ACHN (cell line): ENCODE data around the gene FOLR1.
"Not testable (repeated sequence)": the region's sequence is repeated elsewhere in the genome, so short reads cannot be mapped to it uniquely, and the experiment has no call there.

ENCODE experiments used
- DNase-seq: peaks from one replicate; pipeline ENCODE4 v3.0.0-alpha.2; 2015
- in situ Hi-C: cut with HindIII; loops from 2 replicates; pipeline ENCODE4 v1.10.0; 2017; ENCODE audit warnings: low sequenced_read_pairs, low pct_ligation_motif_present, low pct_unique_long_range_greater_than_20kb

Gene FOLR1

DNA sequence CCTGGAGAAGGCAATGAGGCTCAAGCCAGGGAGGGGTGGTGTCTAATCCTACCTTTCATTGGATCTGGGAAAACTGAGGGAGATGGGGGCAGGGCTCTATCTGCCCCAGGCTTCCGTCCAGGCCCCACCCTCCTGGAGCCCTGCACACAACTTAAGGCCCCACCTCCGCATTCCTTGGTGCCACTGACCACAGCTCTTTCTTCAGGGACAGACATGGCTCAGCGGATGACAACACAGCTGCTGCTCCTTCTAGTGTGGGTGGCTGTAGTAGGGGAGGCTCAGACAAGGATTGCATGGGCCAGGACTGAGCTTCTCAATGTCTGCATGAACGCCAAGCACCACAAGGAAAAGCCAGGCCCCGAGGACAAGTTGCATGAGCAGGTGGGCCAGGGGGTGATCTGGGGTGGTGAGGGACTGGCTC, at the start of gene FOLR1:
Gene FOLR1 (plus strand): TSS at position 180 of the 421 bp plus-strand sequence. CDS start 34 bp downstream, at position 214.
- in situ Hi-C loops, result no loop called here
- no peak for DNase-seq

DNA sequence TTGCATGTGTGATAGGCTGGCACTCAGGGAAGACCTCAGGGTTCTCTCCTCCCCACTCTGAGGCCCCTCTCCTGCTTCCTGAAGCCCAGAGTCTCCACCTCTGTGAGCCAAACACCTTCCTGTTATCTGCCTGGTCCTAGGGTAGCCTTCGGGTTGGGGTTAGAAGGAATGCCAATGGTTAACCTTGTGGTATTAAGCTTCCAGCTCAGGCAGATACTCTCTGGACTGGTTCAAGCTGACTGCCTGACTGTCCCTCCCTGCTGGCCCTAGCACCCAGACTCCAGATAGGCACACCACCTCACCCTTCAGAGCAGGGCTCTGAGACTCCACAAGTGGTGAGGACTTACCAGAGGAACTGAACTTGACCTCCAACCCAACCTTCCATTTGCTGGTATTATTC, 49.4 kb upstream of the FOLR1 start:
- DNase-seq, result peak; percentile 48
- in situ Hi-C loops, result not testable (repeated sequence)

DNA sequence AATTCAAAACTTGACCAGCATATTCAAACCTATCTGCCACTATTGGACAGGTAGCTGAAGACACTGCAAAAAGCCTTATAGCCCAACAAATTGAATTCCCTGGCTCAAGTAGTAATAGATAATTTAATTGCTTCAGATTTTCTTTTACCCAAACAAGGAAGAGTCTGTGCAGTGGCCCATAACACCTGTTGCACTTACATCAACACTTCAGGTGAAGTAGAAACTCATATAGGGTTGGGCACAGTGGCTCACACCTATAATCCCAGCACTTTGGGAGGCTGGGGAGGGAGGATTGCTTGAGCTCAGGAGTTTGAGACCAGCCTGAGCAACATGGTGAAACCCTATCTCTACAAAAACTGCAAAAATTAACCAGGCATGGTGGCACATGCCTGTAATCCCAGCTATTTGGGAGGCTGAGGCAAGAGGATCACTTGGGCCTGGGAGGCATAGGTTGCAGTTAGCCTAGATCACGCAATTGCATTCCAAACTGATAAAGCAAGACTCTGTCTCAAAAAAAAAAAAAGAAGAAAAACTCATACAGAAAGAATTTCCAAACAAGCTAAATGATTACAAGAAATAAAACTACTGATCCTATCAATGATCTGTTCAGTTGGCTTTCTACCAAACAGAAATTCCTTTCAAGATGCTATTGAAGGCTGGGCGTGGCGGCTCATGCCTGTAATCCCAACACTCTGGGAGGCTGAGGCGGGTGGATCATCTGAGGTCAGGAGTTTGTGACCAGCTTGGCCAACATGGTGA, 47.0 kb upstream of the FOLR1 start:
- DNase-seq, result peak; percentile 95
- in situ Hi-C loops, result no loop called here

DNA sequence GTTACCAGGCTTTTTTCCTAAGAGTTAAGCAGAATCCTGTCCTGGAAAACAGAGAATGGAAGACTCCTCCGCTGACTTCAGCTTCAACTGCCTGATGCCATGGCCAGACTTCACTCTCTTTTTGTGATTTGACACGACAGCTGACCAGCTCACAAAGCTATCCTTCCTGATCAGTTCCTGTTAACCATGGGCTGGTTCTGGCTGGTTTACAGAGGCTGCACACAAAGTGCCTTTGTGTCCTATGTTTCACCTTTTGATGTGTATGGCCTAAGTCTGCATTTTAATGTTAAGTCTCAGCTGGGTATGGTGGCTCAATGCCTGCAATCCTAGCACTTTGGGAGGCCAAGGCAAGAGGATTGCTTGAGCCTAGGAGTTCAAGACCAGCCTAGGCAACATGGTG, 45.3 kb upstream of the FOLR1 start:
- in situ Hi-C loops, result no loop called here
- no peak for DNase-seq

GRCh38 chr11:72150882-72151281, 41.1 kb upstream of the FOLR1 start:
- in situ Hi-C loops, result no loop called here
- no peak for DNase-seq

DNA sequence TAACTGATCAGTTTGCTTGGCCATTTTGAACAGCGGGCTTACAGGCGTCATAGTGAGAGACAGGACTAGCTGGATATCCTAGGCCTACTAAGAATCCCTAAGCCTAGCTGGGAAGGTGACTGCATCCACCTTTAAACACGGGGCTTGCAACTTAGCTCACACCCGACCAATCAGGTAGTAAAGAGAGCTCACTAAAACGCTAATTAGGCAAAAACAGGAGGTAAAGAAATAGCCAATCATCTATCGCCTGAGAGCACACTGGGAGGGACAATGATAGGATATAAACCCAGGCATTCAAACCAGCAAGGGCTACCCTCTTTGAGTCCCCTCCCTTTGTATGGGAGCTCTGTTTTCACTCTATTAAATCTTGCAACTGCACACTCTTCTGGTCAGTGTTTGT, 38.1 kb upstream of the FOLR1 start:
- in situ Hi-C loops, DNase-seq: not testable (repeated sequence)

GRCh38 chr11:72154816-72155215, 37.1 kb upstream of the FOLR1 start:
- in situ Hi-C loops, result no loop called here

DNA sequence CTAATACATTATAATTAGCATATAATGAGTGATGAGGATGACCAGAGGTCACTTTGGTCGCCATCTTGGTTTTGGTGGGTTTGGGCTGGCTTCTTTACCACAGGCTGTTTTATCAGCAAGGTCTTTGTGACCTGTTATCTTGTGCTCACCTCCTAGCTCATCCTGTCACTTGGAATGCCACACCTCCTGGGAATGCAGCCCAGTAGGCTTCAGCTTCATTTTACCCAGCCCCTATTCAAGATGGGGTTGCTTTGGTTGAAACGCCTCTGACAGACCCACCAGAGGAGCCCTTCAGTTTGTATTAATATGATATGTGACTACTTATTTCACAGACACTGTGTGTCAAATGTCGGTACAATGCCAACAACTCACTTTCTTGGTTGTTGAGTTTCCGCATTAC, 36.2 kb upstream of the FOLR1 start:
- no peak for DNase-seq
- in situ Hi-C loops, result no loop called here

More at GRCh38 chr11:72154816-72155215, 37.1 kb upstream of the FOLR1 start:
- no peak for DNase-seq

DNA sequence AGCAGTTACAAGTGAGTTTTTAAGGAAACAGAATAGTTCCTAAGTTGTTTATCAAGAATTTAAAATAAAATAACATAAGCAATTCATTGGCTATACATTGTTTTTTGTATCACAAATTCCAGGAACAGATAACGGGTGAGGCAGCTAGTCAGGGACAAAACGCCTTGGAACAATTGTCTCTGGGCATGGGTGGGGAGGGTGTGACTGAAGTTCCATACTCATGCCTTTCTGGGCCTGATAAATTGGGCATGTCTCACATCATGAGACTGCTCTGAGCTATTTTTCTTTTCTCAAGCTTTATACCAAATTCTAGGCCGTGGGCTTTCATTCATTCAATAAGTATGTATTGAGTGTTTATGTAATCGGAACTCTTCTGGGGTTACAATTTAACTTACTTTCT, 34.8 kb upstream of the FOLR1 start:
- in situ Hi-C loops, result no loop called here
- DNase-seq, result no peak

DNA sequence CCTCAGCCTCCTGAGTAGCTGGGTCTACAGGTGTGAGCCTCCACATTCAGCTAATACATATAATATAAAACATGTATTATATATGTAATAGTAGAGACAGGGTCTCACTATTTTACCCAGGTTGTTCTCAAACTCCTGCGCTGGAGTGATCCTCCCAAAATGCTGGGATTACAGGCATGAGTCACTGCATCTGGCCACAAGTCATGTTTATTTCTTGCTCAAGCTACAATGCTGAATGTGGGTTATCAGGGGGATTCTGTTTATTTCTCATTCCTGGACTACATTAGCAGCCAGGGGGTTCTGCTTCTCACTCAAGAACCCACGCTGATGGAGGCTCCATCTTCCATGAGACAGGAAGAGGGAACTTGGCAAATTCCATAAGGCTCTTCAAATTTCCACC, 31.6 kb upstream of the FOLR1 start:
- DNase-seq, result no peak
- in situ Hi-C loops, result no loop called here

DNA sequence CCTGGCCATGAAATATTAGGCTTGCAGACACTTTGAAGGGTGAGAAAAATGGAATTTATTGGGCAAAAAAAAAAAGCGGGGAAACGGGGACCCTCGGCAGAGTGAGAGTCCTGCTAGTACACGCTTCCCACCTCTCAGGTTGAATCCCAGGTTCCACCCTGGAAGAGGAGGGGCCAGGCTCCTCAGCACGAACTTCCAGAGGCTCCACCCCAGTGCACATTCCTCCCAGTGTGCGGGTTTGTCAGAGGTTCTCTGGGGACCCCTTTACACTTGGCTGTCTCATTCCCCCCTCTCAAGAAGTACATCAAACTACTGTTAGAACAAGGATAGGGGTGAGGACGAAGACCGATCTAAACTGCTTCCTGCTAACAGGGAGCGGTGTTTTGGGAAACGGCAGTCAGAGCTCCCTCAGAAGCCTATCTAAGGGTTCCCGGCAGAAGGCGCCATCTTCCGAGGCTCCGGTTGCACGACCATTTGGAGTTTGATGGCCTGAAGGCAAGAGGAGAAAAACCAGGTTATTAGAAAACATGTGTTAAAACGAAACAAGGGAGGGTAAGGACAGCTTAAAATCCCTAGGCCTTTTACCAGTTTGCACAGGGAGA, 28.9 kb upstream of the FOLR1 start:
- in situ Hi-C loops, result no loop called here
- DNase-seq, result no peak

DNA sequence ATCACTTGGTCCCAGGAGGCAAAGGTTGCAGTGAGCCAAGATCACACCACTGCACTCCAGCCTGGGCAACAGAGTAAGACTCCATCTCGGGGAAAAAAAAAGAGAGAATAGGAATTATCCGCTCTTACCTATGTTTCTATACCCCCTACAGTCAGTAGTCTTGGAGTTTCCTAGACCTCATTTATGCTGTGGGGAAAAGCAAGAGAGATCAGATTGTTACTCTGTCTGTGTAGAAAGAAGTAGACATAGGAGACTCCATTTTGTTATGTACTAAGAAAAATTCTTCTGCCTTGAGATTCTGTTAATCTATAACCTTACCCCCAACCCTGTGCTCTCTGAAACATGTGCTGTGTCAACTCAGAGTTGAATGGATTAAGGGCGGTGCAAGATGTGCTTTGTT, 27.8 kb upstream of the FOLR1 start:
- in situ Hi-C loops, DNase-seq: not testable (repeated sequence)

- in situ Hi-C loops, DNase-seq: not testable (repeated sequence)
Observed at GRCh38 chr11:72169046-72169555, 22.8 kb upstream of the FOLR1 start.

DNA sequence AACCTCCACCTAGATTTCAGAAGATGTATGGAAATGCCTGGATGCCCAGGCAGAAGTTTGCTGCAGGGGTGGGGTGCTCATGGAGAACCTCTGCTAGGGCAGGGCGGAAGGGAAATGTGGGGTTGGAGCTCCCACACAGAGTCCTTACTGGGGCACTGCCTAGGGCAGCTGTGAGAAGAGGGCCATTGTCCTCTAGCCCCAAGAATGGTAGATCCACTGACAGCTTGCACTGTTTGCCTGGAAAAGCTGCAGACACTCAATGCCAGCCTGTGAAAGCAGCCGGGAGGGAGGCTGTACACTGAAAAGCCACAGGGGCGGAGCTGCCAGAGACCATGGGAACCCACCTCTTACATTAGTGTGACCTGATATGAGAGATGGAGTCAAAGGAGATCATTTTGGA, 22.2 kb upstream of the FOLR1 start:
- in situ Hi-C loops, DNase-seq: not testable (repeated sequence)

DNA sequence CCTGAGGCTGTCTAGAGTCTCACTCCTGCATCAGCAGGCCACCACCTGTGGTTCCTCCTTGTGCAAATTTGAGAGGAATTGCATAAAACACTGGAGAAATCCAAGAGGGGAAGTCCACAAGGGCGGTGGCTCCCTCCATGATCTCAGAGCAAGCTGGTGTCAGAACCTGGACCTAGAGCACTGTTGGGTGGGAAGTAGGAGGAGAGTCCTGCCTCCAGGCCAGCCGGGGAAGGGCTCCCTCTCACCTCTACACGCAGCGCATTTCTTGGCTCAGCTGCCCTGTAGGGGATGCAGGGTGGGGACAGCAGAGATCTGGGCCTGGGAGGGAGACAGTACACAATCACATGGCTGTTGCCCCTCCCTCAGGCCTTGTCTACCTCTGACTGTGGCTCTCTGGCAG, 19.9 kb upstream of the FOLR1 start:
- DNase-seq, in situ Hi-C loops: not testable (repeated sequence)

GRCh38 chr11:72173291-72173690, 18.6 kb upstream of the FOLR1 start:
- in situ Hi-C loops, result no loop called here
- no peak for DNase-seq

GRCh38 chr11:72174302-72175070, 17.5 kb upstream of the FOLR1 start:
- no peak for DNase-seq
- in situ Hi-C loops, result no loop called here

DNA sequence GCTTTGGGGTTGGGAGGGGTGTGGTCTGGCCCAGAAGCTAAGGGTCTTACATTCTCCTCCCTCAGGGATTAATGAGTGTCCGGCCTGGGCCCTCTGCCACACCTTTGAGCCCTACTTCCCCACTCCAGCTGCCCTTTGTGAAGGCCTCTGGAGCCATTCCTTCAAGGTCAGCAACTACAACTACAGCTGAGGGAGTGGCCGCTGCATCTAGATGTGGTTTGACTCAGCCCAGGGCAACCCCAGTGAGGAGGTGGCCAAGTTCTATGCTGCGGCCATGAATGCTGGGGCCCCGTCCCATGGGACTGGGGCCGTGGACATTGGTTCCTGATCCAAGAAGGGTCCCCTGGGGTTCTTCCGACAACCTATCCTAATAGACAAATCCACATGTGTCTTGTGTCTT, 14.3 kb upstream of the FOLR1 start:
- in situ Hi-C loops, result no loop called here

DNA sequence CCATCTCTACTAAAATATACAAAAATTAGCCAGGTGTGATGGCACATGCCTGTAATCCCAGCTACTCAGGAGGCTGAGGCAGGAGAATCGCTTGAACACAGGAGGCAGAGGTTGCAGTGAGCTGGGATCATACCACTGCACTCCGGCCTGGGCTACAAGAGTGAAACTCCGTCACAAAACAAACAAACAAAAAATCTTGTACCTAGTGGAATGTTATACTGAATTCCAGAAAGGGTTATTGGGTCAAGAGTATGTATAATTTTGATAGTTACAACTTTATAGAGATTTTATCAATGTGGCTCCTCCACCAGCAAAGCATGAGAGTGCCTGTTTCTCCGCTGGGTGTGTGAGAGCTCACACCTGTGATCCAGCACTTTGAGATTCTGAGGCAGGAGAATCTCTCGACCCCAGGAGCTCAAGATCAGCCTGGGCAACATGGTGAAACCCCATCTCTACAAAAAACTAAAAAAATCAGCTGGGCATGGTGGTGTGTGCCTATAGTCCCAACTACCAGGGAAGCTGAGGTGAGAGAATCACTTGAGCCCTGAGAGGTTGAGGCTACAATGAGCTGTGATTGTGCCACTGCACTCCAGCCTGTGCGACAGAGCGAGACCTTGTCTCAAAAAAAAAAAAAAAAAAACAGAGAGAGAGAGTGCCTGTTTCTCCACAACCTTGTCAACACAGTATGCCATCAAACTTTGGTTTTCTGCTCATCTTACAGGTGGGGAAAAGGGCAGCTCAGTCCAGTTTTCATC, 12.7 kb upstream of the FOLR1 start:
- DNase-seq, result no peak
- in situ Hi-C loops, result no loop called here

More for the DNA sequence above, 14.3 kb upstream of the FOLR1 start:
- no peak for DNase-seq
